Measurements from ENCODE around the gene DMBT1.

Gene DMBT1

DNA sequence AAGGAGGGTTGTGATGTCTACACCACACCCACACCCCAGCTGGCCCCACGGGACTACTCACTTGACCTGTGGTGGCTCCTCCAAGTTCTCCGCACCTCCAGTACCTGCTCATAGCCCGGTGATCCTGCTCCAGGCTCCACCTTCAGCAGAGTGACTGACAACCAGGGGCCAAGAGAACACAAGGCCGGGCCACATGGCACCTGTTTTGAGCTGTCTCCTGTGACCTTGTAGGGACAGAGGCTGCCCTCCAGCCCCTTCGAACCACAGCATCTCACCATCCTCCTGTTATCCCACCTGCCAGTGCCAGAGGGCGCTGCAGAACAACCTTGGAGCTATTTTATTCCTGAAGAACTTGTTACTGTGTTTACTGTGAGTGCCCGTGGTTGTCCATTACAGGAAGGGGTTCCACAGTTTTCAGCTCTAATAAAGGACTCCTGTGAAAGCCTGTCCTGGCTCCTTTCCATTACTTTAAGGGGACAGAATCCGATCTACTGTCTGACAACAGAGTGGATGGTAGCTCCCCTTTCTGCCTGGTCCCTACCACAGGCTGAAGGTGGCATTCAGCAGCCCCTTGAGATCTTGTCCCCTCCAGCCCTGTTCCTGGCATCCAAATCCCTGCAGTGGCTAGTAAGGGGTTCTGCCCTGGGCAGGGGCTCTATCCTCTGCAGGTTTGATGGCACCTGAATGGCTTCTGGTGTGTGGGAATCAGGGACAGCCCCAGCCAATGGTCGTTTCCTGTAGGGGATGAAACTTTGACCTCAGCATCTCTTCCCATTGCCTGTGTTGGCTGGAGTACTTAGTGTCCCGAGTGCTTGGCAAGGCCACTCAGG is 88.3 kb downstream of the DMBT1 start:
- no peak for DNase-seq

DNA sequence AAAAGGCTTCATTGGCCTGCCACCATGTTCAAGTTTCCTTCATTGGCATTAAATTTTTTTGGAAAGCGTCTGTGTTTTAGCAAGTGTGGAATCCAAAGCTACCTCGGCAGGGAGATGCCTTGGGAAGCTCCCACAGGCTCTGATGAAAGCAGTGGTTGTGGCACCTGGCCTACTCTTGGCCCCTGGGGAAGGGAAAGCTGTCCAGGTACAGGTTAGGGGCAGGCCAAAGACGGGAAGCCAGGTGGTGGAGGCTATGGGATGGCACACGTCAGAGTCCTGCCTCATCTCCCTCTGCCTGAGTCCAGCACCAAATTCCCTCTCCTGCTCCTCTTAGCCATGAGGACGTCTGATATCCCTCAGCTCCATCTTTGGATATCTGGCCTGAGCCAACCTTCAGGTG is 89.3 kb downstream of the DMBT1 start:
- DNase-seq = no peak

GRCh38 chr10:122650331-122650730 is 89.8 kb downstream of the DMBT1 start:
- DNase-seq = no peak

- no peak for DNase-seq
These were observed 95.2 kb downstream of the DMBT1 start for GRCh38 chr10:122655524-122656307.

- no peak for DNase-seq
These were observed 95.8 kb downstream of the DMBT1 start for GRCh38 chr10:122656308-122656705.

GRCh38 chr10:122656741-122657140 is 96.2 kb downstream of the DMBT1 start:
- no peak for DNase-seq

DNA sequence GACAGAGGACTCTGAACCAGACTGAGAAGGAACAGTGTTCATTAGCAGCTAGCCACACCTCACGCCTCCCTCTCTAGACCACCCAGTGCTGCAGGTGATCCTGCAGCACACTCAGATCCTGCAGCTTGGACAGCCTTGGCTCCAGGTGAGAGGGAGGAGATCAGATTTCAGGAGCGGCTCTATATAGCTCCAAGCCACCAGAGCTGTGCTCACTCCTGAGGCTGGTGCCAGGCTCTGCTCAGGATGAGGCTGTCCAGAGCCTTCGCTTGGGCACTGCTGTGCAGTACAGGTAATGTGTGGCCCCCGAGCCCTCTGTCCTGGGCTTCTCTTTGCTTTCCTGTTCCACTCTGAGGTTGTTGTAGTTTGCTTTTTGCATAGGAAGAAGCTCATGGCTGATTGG is 96.7 kb downstream of the DMBT1 start:
- DNase-seq = no peak

GRCh38 chr10:122657729-122658128 is 97.2 kb downstream of the DMBT1 start:
- DNase-seq = no peak

GRCh38 chr10:122658356-122659049 is 97.9 kb downstream of the DMBT1 start:
- DNase-seq = no peak

- no peak for DNase-seq
These were observed 98.6 kb downstream of the DMBT1 start for GRCh38 chr10:122659126-122659525.

- no peak for DNase-seq
These were observed 99.1 kb downstream of the DMBT1 start for GRCh38 chr10:122659651-122660050.

DNA sequence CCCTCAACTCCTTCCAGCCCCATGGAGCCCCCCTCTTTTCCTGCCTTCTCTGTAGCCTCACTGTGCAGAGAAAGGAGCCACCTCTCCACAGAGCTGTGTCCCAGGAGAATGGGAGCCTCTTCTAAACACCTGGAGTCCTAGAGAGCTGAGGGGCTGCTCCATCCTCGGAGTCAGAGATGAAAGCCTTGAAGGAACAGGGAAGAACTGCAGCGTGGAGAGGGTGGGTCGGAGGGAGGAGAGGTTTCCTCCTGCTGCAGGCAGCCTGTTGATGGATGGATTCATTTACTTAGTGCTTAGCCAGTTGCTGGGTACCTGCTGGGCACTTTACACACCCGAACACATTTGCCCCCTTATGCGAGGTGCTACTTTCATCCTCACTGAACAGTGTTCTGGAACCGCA is 100.1 kb downstream of the DMBT1 start:
- DNase-seq = no peak

DNA sequence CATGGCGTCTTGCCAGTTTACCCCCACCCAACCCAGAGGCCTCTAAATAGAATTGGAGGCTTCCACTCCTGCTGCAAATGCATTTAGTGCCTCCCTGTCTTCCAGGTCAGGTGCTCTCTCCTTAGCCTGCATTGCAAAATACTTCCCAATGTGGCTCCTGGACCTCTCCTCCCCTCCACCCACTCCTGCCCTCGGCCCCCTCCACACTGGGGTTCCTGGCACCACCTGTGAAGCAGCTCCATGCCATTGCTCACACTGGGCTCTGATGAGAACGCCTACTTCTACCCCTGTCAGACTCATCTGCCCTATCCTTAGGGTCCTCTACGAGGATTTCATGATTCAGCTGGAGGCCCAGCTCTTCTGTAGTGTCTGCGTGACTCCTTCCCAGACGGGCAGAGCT is 101.7 kb downstream of the DMBT1 start:
- DNase-seq = no peak

GRCh38 chr10:122663516-122664130 is 103.1 kb downstream of the DMBT1 start:
- no peak for DNase-seq

GRCh38 chr10:122664501-122664900 is 103.9 kb downstream of the DMBT1 start:
- DNase-seq = no peak

DNA sequence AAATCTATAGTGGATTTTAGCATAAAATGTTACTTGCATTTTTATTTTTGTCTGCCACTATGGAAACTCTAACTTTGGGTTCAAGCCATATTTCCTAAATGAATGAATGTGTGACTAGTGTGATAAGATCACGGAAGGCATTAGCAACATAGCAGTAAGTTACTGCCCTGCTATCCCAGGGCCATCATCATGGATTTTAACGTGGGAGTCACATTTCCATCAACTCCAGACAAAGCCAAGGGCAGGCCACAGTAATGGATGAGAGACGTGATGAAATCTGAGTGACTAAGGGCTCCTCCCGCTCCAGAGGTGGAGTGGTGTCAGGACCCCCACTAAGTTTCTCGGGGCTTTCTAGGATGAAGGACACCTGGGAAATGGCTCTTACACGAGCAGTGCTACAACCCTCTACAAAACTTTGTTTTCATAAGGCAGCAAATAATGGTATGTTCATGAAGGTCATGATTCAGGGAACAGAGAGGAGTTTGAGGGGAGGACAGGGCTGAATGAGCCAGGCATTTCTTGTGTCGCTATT is 104.8 kb downstream of the DMBT1 start:
- DNase-seq = no peak

- no peak for DNase-seq
These were observed 105.4 kb downstream of the DMBT1 start for GRCh38 chr10:122665946-122666345.

DNA sequence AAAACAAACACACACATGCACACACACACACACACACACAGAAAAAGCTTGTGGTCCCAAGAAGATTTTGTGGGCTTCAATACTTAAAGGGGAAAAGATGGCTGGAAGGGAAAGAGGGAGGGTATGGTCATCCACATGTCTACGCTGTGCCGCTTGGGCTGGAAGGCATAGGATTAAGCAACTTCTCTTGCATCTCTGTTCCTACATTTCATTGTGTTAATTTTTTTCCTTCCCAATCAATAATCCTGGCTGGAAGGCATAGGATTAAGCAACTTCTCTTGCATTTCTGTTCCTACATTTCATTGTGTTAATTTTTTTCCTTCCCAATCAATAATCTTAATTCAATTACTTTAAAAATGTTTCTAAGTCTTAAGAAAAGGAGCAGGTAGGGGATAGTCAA is 108.5 kb downstream of the DMBT1 start:
- no peak for DNase-seq

- DNase-seq = no peak
These were observed 109.3 kb downstream of the DMBT1 start for GRCh38 chr10:122669842-122670241.

- no peak for DNase-seq
These were observed 110.8 kb downstream of the DMBT1 start for GRCh38 chr10:122671355-122671754.

GRCh38 chr10:122672655-122673054 is 112.1 kb downstream of the DMBT1 start:
- DNase-seq = no peak

GRCh38 chr10:122673269-122673668 is 112.7 kb downstream of the DMBT1 start:
- no peak for DNase-seq

GRCh38 chr10:122673731-122674130 is 113.2 kb downstream of the DMBT1 start:
- no peak for DNase-seq
